Measurements from ENCODE around the gene TP53.

The TP53 gene

DNA sequence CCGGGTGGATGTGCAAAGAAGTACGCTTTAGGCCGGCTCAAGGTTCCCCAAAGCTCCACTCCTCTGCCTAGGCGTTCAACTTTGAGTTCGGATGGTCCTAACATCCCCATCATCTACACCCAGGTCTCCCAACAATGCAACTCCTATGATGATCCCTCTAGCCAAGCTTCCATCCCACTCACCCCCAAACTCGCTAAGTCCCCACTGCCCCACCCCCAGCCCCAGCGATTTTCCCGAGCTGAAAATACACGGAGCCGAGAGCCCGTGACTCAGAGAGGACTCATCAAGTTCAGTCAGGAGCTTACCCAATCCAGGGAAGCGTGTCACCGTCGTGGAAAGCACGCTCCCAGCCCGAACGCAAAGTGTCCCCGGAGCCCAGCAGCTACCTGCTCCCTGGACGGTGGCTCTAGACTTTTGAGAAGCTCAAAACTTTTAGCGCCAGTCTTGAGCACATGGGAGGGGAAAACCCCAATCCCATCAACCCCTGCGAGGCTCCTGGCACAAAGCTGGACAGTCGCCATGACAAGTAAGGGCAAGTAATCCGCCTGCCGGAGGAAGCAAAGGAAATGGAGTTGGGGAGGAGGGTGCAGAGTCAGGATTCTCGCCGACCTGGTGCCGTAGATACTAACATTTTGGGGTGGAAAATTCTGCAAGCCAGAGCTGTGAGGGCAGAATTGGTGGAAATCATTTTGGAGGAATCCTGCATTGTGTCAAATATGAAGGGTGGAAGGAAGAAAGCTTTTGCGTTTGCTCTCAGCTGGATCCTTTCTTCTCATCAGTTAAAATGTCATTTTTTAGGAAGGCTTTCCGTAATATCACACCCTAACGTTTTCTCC is at the start of gene TP53:
Gene TP53 (minus strand): TSS at position 419 of the 836 bp plus-strand sequence. CDS start 10,896 bp downstream, outside the sequence.
- peak; percentile 84 for DNase-seq (ENCODE audit: low read depth, low spot score)

DNA sequence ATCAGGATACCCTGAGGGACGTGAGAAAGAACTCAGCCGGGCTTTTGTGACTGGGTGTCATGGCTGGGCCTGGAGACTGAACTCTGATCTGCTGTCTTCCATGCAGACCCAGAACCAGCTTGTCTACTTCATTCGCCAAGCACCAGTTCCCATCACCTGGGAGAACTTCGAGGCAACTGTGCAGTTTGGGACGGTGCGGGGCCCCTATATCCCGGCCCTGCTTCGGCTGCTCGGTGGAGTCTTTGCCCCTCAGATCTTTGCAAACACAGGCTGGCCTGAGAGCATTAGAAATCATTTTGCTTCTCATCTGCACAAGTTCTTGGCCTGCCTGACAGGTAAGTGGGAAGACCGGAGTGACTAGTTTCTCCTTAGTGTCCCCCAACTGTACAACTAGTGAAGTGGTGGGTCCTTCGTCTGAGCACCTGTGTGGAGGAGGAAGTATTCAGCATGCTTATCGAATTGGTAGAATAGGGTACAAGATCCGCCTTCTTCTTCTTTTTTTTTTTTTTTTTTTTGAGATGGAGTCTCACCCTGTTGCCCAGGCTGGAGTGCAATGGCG is 45.8 kb upstream of the TP53 start:
- DNase-seq (ENCODE audit: low read depth, low spot score), result no peak

DNA sequence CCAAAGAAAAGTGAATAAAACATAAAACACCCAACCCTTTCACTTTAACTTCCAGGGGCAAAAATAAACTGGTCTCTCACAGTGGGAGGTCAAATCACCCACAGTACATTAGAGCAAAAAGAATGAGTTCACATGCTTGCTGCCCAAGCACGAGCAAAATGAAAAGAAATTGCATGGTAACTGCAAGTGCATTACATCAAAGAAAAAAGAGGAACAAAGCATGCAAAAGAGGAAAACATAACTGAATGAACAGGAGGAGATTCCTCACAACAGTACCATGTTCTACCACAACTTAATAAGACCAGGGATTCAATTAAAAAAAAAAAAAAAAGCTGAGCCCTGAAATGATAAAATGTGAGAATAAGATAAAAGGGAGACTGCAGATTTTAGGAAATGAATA is 42.5 kb upstream of the TP53 start:
- DNase-seq (ENCODE audit: low read depth, low spot score), result no peak

DNA sequence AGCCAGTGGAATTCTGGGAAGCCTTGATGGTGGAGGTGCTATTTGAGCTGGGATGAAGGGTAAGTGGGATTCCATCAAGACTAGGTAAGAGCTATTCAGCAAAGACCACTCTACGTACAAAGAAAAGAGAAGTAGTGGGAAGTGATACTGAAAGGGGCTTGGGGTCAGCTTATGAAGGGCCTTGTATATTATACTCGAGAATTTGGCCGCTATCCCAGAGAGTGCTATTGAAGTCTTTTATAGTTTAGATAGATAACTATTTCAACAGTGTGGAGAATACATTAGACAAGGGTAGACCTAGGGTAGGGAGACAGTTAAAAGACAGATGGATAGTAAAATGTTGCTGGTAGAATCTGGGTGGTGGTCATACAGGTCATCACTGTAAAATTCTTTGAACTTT is 40.6 kb upstream of the TP53 start:
- no peak for DNase-seq (ENCODE audit: low read depth, low spot score)

DNA sequence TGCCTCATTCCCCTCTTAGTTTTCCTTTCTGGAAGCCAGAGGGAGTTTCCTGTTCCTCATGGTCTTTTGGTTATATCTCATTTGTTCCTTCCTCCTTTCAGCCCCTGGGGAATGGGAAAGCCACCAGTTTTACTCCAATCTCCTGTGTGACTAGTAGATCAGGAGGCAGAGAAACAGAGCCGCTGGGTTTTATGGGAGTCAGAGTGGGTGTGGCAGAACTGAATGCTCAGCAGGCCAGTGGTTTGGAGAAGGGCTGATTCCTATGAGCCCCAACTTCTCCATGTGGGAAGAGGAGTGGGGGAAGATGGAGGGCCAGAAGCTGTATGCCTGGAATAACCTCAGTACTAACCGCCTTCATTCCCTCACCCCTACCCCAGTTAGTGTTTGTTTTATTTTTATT is 34.3 kb upstream of the TP53 start:
- no peak for DNase-seq (ENCODE audit: low read depth, low spot score)

DNA sequence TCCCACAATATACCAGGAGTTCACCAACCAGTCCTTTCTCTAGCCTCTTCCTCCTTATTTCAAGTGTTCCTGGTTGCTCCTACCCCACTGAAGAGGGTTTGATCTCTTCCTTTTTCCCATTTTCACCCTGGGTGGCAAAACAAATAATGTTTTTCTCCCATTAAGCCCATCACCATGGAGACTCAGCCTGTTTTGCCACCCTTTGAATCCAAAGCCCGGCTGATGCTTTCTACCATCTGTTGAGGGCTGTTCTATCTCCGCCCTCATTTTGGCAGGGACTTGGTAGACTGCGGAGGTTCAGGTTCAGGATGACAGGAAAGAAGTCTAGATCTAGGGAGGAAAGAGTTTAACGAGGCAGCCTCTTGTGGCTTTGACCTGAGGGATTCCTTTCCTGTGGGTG is 32.8 kb upstream of the TP53 start:
- DNase-seq (ENCODE audit: low read depth, low spot score), result no peak

DNA sequence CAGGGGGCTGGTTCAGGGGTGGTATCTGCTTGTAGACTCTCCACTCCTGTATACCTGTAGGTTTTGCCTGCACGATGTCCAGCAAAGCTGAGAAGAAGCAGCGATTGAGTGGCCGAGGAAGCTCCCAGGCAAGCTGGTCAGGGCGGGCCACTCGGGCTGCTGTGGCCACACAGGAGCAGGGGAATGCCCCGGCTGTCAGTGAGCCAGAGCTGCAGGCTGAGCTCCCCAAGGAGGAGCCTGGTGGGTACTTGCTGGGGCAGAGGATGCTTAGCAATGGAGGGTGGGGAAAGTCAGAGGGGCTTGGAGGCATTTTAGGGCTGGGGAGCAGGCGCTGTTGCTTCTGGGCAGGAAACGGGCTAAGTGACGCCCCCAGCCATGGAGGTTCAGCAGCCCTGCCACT is 32.4 kb upstream of the TP53 start:
- no peak for DNase-seq (ENCODE audit: low read depth, low spot score)

DNA sequence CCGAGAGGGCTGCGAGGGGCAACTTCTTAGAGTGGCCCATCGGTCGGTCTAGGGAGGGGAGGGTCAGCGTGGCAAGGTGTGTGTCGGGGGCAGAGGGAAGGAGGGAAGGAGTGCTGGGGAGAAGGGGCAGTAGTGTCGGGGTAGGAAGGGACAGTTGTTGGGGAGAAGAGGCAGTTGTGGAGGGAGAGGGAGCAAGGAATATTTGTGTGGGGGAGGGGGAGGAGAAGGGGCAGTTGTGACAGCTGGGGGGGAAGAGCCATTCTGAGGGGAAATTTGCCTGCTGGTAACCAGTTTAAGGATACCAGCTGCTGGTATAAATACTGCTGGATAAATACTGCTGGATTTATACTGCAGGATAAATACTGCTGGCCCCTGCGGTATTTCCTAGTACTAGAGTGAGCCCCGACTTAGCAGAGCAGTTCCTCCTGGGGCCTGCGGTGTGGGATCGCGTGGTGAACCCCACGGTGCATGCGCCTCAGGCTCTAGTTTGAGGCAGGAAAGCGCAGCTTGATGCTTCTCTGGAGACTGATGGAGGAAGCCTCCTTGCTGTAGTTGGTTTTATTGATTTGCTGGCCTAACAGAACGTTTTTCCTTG is 30.6 kb upstream of the TP53 start:
- no peak for DNase-seq (ENCODE audit: low read depth, low spot score)

DNA sequence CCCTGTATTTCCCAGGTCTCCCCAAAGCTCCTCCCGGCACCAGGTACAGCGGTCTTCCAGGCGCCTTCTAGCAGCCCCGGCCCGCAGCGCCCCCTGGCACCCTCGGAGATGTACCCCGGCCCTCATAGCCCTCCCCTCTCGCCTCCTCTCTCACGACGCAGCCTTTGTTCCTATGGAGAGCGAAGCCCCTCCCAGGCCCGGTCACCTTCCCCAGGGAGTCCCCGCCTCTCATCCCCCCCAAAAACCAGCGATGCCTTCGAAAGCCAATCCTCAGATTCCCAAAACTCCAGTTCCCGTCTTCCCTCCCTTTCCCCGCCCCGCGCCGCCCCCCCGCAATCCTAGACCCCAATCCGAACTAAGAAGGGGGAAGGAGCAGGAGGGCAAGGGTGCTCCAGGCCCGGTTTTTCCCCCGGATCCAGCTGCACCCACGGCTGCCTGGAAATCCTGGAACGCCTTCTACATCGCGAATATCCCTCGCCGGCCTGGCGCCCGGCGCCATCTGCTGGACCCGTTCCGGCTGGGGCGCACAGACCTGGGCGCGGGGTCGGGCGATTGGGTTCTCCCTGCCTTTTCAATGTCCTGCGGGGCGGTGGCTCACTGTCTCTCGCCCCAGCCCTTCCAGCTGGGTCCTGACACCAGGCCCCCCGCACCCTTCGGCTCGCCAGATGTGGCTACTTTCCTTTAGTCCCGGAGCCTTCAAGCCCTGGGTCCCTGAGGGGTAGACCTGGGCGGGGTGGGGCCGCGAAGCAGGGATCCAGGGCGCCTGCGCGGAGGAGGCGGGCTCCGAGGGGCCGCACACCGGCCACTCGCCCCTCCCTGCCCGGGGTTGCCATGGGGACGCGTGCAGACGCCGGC is 29.8 kb upstream of the TP53 start, which contains the start of gene DNAH2:
Gene DNAH2 (plus strand): TSS at position 844 of the 855 bp plus-strand sequence. CDS start 1,991 bp downstream, outside the sequence.
- no peak for DNase-seq (ENCODE audit: low read depth, low spot score)

DNA sequence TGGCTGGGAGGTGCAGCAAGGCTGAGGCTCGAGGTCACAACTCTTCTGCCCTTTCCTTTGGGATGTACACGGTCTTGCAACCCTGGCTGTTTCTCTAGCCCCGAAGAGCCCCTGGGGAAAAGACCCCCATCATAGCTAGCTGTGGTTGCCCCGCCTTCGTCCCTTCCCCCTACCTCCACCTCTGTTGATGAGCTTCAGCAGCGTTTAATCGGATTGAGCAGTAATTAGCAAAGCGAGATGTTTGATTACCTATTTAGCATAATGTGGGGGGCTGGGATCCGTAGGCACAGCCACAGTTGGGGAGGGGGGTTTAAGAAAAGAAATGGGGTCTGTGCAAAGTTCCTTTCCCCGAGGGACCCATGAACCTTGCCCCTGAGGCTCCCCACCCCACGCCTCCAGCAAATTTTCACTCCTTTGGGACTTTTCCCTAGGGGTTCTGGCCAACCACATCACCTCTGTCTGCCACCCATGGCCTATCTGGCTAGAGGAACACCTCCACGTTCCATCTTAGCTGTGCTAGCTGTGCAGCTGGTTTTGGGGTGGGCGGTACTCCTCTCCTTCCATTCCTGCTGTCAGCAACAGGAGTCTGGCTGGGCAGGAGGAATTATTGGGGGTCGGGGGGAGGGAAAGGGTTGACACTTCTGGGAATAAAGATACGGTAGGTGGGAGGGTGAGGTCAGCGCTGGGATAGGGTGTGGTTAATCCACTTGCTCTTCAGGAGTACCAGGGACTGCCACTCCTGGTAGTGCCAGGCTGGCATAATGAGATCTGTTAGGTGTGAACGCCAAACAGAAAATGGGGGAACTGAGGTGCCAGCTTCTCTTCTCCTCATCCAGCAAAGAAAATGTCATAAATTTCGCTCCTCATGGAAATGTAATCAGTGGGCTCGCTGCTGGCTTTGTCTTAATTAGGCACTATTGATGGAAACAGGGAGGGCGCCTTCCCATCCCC is 28.9 kb upstream of the TP53 start:
- no peak for DNase-seq (ENCODE audit: low read depth, low spot score)

DNA sequence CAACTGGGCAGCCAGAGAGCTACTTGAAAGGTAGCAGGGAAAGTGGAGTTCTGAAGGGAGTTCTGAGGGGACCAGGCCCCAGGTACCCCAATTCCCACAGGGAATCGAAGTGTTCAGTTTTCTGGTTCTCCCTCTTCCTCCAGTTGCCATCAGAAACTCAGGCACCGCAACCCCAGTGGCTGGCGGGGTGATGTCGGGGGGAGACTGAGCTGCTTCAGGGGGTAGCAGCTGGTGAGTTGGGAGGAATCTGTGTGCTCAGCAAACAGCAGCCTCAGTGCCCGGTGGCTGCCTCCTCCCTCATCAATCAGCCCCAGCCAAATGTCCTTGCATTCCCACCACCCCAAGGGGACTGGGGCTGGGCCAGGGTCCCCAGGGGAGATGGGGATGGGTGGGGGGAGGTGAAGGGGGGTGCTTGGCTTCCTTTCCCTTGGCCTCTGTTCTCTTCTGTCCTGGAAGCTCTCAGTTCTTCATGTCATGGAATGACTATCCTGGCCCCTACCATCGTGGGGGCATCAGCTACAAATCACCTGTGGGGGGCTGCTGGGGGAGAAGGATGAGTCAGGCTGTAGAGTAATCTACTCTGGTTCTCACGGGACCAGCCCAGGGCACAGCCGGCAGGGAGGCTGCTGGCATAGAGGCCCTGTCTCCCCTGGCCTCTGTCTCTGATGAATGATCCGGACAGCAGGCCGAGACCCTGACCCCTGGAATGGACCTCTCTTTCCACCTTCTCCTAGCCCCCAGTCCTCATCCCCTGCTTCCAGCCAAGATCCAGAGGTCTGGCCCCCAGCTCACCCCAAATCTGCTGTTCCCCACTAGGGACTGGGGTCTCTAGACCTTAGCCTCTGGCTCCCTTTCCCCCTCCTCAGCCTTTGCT is 27.7 kb upstream of the TP53 start:
- DNase-seq (ENCODE audit: low read depth, low spot score), result no peak

DNA sequence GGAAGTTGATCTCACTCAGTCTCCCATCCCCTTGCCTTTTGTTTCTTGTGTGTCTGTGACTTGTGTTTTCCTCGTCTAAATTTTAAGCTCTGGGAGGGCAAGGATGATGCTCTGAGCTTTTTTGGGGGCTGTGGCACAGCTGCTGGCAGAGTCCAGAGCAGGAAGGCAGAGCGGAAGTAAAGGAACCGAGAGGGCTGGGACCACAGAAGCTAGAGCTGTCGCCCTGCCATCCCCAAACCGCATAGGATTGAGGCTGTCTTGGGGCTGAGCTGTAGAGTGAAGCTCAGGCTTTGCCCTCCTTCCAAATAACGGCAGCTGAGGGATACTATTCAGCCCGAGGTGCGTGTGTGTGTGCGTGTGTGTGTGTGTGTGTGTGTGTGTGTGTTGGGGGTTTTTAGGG is 26.5 kb upstream of the TP53 start:
- DNase-seq (ENCODE audit: low read depth, low spot score), result no peak

DNA sequence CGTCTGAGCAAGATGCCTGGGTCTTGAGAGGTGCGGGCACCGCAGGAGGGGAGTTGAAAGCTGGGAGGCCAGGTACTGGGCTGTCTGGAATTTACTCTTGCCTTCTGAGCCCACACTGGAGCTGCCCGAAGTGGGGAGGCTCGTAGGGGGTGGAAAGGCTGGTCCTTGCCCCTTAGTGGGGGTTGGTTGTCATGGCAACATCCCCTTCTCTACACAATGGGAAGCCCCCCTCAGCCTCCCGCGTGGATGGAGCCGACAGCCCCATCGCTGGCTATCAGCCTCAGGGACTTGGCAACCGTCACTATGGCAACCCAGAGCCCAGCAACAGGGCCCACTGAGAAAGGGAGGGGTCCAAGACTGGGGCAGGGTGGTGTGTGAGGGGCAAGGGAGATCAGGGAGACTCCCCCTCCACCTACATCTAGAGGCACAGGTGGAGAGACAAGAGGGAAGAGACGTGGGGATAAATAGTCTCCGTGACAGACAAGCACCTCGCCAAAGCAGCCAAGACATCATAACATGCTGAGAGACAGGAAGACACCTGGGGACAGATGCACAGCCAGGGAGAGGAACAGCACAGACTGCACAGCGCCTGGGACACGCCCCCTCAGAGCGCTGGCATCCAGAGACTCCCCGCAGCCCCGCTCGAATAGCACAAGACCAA is 25.0 kb upstream of the TP53 start:
- DNase-seq (ENCODE audit: low read depth, low spot score), result no peak

DNA sequence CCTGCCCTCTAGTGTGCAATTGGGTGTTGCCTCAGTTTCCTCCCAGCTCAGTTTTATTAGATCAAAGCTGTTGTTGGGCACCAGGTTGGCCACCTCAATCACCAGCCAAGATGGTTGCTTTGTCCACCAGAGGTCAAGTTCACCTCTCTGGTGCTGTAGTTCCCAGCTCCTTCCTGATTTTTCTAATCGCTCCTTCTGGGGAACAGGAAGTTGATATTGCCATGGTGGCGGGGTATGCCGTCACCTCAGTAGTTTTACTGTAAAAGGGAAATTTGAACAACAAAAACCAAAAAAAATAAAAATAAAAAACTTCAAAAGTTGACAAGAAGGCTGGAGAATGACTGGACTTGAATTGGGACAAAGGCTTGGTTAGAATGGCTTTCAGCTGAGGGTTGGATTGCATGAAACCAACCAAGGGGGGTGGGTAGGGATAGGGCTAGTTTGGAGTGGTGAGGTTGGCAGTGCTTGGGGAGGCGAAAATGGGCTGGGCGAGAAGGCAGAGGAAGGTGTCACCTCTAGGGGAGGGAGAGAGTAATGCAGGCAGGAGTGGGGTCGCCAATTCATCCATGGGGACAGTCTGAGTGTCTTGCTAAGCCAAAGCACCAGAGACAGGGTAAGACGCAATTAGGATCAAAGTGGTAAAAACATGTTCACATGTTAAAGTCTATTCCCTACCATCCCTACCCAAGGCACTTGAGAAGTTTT is 23.9 kb upstream of the TP53 start:
- no peak for DNase-seq (ENCODE audit: low read depth, low spot score)

DNA sequence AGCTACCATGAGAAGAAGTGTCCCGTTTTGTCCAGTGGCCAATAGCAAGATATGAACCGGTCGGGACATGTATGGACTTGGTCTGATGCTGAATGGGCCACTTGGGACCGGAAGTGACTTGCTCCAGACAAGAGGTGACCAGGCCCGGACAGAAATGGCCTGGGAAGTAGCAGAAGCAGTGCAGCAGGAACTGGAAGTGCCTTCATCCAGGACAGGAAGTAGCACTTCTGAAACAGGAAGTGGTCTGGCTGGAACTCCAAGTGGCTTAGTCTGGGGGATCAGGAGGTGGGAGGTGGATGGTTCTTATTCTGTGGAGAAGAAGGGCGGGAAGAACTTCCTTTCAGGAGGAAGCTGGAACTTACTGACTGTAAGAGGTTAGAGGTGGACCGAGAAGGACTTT is 23.0 kb upstream of the TP53 start:
- no peak for DNase-seq (ENCODE audit: low read depth, low spot score)

DNA sequence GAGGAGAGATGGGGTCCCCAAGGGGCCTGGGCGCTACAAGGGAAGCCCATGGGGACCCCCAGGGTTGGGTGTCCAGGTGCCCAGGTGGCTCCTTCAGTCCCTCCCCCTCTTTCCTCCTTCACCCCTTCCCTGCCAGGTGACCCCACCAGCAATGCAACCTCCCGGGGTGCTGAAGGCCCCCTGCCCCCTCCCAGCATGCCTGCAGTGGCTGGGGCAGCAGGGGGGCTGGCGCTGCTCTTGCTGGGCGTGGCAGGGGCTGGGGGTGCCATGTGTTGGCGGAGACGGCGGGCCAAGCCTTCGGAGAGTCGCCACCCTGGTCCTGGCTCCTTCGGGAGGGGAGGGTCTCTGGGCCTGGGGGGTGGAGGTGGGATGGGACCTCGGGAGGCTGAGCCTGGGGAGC is 21.7 kb upstream of the TP53 start:
- no peak for DNase-seq (ENCODE audit: low read depth, low spot score)

DNA sequence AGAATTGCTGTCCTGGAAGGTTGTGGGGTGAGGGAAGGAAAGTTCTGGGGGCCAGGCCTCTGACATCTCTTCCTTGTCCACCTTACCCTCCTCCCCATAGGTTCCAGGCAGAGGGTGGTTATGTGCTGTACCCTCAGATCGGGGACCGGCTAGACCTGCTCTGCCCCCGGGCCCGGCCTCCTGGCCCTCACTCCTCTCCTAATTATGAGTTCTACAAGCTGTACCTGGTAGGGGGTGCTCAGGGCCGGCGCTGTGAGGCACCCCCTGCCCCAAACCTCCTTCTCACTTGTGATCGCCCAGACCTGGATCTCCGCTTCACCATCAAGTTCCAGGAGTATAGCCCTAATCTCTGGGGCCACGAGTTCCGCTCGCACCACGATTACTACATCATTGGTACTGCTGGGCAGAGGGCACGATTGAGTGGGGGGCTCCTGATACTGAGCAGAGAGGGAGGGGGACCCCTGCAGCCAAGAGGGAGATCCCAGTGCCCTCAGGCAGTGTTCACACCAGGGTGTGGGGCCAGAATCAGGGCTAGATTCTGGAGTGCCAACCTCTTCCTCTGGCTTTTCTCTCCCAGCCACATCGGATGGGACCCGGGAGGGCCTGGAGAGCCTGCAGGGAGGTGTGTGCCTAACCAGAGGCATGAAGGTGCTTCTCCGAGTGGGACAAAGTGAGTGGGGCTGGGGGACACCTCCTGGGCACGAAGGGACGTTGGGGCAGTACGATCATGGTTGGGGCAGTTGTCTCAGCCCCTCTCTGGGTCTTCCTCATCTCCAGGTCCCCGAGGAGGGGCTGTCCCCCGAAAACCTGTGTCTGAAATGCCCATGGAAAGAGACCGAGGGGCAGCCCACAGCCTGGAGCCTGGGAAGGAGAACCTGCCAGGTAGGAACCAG is 20.8 kb upstream of the TP53 start:
- no peak for DNase-seq (ENCODE audit: low read depth, low spot score)

DNA sequence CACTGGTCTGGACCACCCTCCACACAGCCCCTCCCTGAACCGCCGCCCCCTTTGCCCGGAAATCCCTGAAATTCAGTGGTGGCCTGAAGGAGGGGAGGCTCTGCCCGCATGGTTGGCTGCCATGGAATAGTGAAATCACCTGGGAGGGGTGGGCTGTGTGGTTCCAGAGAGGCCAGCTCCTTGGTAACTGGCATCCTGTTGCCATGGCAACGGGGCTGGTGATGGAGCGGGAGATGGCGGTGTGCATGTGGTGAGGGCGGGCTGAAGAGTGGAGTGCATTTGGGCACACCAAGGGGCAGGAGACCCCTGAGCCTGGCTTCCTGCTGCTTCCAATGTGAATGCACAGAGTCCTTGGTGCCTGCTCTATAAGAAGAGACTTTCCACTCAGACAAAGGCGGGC is 20.2 kb upstream of the TP53 start:
- DNase-seq (ENCODE audit: low read depth, low spot score), result no peak

Measured in activated CD4-positive, CD25-positive, alpha-beta regulatory T cell treated with anti-CD3 and anti-CD28 coated beads, Interleukin-2, amount 50 U/mL, for 16 hours (primary cell).